Measurements from ENCODE around the gene IDI1.

- TF ChIP-seq CTCF (IDR thresholded peaks at IDR 0.05) (no peak), POLR2A (IDR thresholded peaks at IDR 0.05) (no peak)
Observed at GRCh38 chr10:1068380-1069361, 19.8 kb upstream of the IDI1 start.
